ENCODE data around the gene C16orf54. TPM values are rescaled to one million over a fixed set of nuclear protein-coding genes. Genes with fewer than 3 reads are reported as not detected.
"Not testable (repeated sequence)": the region's sequence is repeated elsewhere in the genome, so short reads cannot be mapped to it uniquely, and the experiment has no call there.

C16orf54 gene
- total and polyA plus RNA-seq, 2 of the 4 experiments (the other 2 are of a cell fraction), result not detected

DNA sequence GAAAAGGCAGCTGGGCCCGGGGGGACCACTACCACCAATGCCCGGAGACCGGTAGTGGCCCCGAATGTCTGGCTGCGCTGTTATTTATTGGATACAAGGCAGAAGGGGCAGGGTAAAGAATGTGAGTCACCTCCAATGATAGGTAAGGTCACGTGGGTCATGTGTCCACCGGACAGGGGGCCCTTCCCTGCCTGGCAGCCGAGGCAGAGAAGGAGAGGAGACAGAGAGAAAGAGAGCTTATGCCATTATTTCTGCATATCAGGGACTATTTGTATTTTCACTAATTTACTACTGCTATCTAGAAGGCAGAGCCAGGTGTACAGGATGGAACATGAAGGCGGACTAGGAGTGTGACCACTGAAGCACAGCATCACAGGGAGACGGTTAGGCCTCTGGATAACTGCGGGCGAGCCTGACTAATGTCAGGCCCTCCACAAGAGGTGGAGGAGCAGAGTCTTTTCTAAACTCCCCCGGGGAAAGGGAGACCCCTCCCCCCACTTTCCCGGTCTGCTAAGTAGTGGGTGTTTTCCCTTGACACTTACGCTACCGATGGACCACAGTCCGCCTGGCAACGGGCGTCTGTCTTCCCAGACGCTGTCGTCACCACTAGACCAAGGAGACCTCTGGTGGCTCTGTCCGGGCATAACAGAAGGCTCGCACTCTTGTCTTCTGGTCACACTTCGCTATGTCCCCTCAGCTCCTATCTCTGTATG lies 24.5 kb downstream of the C16orf54 start:
- H3K4me1 ChIP-seq (ENCODE audit: control insufficient read depth, insufficient read depth, low read length); H4K5ac ChIP-seq (ENCODE audit: low read depth, low read length); H3K9me3 ChIP-seq (ENCODE audit: control insufficient read depth, insufficient read depth, low read length); H2AK5ac ChIP-seq (ENCODE audit: low read depth, low read length); H3K56ac ChIP-seq (ENCODE audit: extremely low read depth, insufficient read depth, low read length); H2BK120ac ChIP-seq (ENCODE audit: low read depth, low read length); in situ Hi-C loops (cut with MboI; ENCODE audit: low sequenced_read_pairs); dilution Hi-C loops (cut with HindIII; ENCODE audit: low sequenced_read_pairs, unreplicated experiment); CTCF ChIA-PET; H2BK20ac ChIP-seq (ENCODE audit: low read depth, low read length); H3K14ac ChIP-seq (replicated peaks; ENCODE audit: low read depth, low read length); H4K8ac ChIP-seq (ENCODE audit: low read depth in 2 of 2, low read length in 2 of 2); H3K18ac ChIP-seq (ENCODE audit: low read depth, low read length); H2BK15ac ChIP-seq (ENCODE audit: low read depth, low read length); H3K27me3 ChIP-seq (ENCODE audit: control insufficient read depth, insufficient read depth, low read length); H3K23ac ChIP-seq (ENCODE audit: low read depth, low read length); H3K36me3 ChIP-seq (ENCODE audit: control insufficient read depth, insufficient read depth, low read length); H4K20me1 ChIP-seq (ENCODE audit: insufficient read depth, low read length); H3K4me3 ChIP-seq (ENCODE audit: insufficient read depth, low read depth, low read length); POLR2A ChIA-PET (ENCODE audit: unreplicated experiment); H3K9ac ChIP-seq (ENCODE audit: low read depth, low read length); H3K4ac ChIP-seq (ENCODE audit: low read depth, low read length); H4K91ac ChIP-seq (ENCODE audit: insufficient read depth, low read depth, low read length); H2AFZ ChIP-seq (replicated peaks; ENCODE audit: low read length, poor library complexity); H2BK5ac ChIP-seq (ENCODE audit: low read depth, low read length, poor library complexity, severe bottlenecking); BruUV-seq (replicated peaks); H3K27ac ChIP-seq (ENCODE audit: insufficient read depth, low read length); H3K79me1 ChIP-seq (ENCODE audit: low read depth in 1 of 2, low read length in 2 of 2); H3K9me1 ChIP-seq (ENCODE audit: insufficient read depth, low read length); H2AK9ac ChIP-seq (replicated peaks; ENCODE audit: low read depth, low read length, poor library complexity); H3K4me2 ChIP-seq (ENCODE audit: low read depth, low read length): not testable (repeated sequence)
- TF ChIP-seq CTCF (conservative IDR thresholded peaks at IDR 0.05; ENCODE audit: low read depth, low read length) (peak; percentile 51), RAD21 (IDR thresholded peaks at IDR 0.05; ENCODE audit: low read length) (peak; percentile 50), RFX5 (IDR thresholded peaks at IDR 0.05; ENCODE audit: low read depth, low read length) (peak; percentile 59; the same call in 1 of the 2 replicates), SMC3 (IDR thresholded peaks at IDR 0.05; ENCODE audit: low read depth, low read length) (peak; percentile 42)
- ATAC-seq (ENCODE audit: low read depth) (peak; percentile 94), DNase-seq (peak; percentile 47)
- intact Hi-C loops (cut with micrococcal nuclease), result loop anchor here (1.0 to 10.0 kb wide), 2 partner anchors 21 to 747 kb away; partner anchors contain the start of gene SPNS1
- WGBS, 2 experiments (ENCODE audit: extremely low coverage in 2 of 2, insufficient read length in 1 of 2), result 0% methylated on average over 7 of the region's 24 CpGs; no CpG with 5 or more reads in 1 of the 2 experiments

All from IMR-90 (cell line).